Thoracic aorta (tissue), 2 donors: Measurements from ENCODE around the gene NNMT. TPM values are rescaled to one million over a fixed set of nuclear protein-coding genes. Genes with fewer than 3 reads are reported as not detected.
A peak's percentile ranks its signal among the peaks of the same experiment; 100 is the strongest.

Experiments
- ATAC-seq: fragments of 150-250 bp; one replicate; pipeline ENCODE4 v1.8.0; 2017; ENCODE audit warnings: low read depth; ENCODE audit not compliant: insufficient number of reproducible peaks, low FRiP score
- DNase-seq: peaks from one replicate; pipeline ENCODE4 v3.0.0-alpha.2; 2020; ENCODE audit warnings: low spot score
- H3K27ac ChIP-seq, 2 donors: fragments of 200-600 bp; sonication (generic); 1 replicate in 1 of 2; 2 replicates in 1 of 2; pipeline ENCODE4 v1.5.1; 2016; ENCODE audit warnings: mild to moderate bottlenecking in 2 of 2, moderate library complexity in 2 of 2
- H3K27me3 ChIP-seq: fragments of 200-600 bp; sonication (generic); replicated peaks from 2 replicates; pipeline ENCODE4 v1.6.0; 2016; ENCODE audit warnings: mild to moderate bottlenecking; ENCODE audit not compliant: insufficient read depth
- H3K36me3 ChIP-seq: fragments of 200-600 bp; sonication (generic); one replicate; pipeline ENCODE4 v1.5.1; 2016
- H3K4me1 ChIP-seq, 2 donors: fragments of 200-600 bp; sonication (generic); 1 replicate in 1 of 2; 2 replicates in 1 of 2; pipeline versions ENCODE4 v1.5.1 to v1.6.0; 2016; ENCODE audit warnings: low read depth in 2 of 2, mild to moderate bottlenecking in 1 of 2; ENCODE audit not compliant: control insufficient read depth in 1 of 2
- H3K4me3 ChIP-seq: fragments of 200-600 bp; sonication (generic); 2 replicates; pipeline ENCODE4 v1.5.1; 2016; ENCODE audit warnings: mild to moderate bottlenecking
- H3K9me3 ChIP-seq: fragments of 200-600 bp; sonication (generic); 2 replicates; pipeline ENCODE4 v1.5.1; 2016
- CTCF ChIP-seq: fragments of 200-600 bp; sonication (generic); IDR thresholded peaks from one replicate; pipeline ENCODE4 v1.5.1; 2019; ENCODE audit warnings: antibody characterized with exemption
- total RNA-seq, 2 donors: library from RNA; depleted of rRNA; stranded (reverse); fragments of >200 nt; gene quantifications; one replicate each; pipeline versions ENCODE4 v1.1.0 to v1.2.3, GENCODE V29; 2016

Gene NNMT
- total RNA-seq, 2 donors from 2014 or later = 583 to 1,213 TPM

GRCh38 chr11:114296605-114297372, 590 bp downstream of the NNMT start:
- peaks cover 24% of the 10 kb centered on the region for H3K36me3 ChIP-seq
- ATAC-seq = peak; percentile 3
- H3K4me1 ChIP-seq = peaks cover 21 to 34% of the 10 kb centered on the region in 2 donors
- H3K27ac ChIP-seq = peak overlapping the region; percentile 94 to 99
- H3K27me3 ChIP-seq = no peaks in the 10 kb centered on the region
- no peak for TF ChIP-seq CTCF
- DNase-seq = no peak
- peak overlapping the region; percentile 81 for H3K4me3 ChIP-seq
- H3K9me3 ChIP-seq = peaks cover 5% of the 10 kb centered on the region

DNA sequence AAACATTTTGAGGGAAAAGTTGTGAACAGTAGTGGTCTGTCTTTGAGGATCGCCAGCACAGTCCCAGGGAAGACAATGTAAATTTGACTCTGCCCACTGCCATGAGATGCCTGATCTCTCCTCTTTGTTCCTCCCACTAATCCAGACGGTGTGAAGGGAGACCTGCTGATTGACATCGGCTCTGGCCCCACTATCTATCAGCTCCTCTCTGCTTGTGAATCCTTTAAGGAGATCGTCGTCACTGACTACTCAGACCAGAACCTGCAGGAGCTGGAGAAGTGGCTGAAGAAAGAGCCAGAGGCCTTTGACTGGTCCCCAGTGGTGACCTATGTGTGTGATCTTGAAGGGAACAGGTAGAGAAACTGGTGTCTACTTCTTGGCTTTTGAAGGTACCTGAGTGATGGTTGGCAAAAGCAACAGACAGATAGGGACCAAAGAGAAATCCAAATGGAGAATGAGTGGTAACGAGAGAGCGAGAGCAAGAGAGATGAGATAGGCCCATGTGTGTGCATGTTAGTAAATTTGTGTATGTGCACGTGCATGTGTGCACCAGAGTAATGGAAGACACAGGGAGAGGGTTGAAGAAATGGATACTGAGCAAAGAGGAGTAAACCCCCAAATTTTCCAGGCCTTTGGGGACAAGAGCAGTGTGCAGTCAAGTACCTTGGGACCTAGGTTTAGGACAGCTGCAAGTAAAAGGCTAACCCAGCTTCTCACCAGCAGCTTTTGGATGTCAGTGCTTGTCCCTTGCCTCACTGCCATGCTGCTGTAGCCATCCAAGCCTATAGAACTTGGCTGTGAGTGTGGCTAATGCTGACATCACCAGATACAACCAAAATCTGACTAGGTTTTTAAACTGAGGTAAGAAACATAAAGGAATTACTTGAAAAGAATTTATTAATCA, 1.9 kb downstream of the NNMT start:
- H3K36me3 ChIP-seq = peaks cover 25% of the 10 kb centered on the region
- H3K27ac ChIP-seq = peak overlapping the region; percentile 94 to 99
- peak overlapping the region; percentile 81 for H3K4me3 ChIP-seq
- no peaks in the 10 kb centered on the region for H3K27me3 ChIP-seq
- TF ChIP-seq CTCF = no peak
- H3K9me3 ChIP-seq = peaks cover 9% of the 10 kb centered on the region
- no peak for ATAC-seq
- no peak for DNase-seq
- peaks cover 10 to 23% of the 10 kb centered on the region in 2 donors for H3K4me1 ChIP-seq

- Histone ChIP-seq H3K27me3 (no peaks in the 10 kb centered on the region), H3K4me1 (peaks cover 12 to 21% of the 10 kb centered on the region in 2 donors), H3K27ac (peak overlapping the region; percentile 94 to 99), H3K36me3 (peaks cover 25% of the 10 kb centered on the region), H3K4me3 (peak overlapping the region; percentile 81), H3K9me3 (peaks cover 9% of the 10 kb centered on the region)
- ATAC-seq (no peak), DNase-seq (no peak)
- no peak for TF ChIP-seq CTCF
Observed at GRCh38 chr11:114298710-114299109, 2.5 kb downstream of the NNMT start.

GRCh38 chr11:114301088-114301487, 4.9 kb downstream of the NNMT start:
- peak overlapping the region; percentile 81 for H3K4me3 ChIP-seq
- H3K36me3 ChIP-seq = peaks cover 25% of the 10 kb centered on the region
- H3K27ac ChIP-seq = peak overlapping the region; percentile 19 to 94

More at GRCh38 chr11:114301088-114301487, 4.9 kb downstream of the NNMT start:
- no peak for TF ChIP-seq CTCF
- Histone ChIP-seq H3K9me3 (peaks cover 9% of the 10 kb centered on the region), H3K27me3 (no peaks in the 10 kb centered on the region), H3K4me1 (peaks cover 12 to 21% of the 10 kb centered on the region in 2 donors)
- ATAC-seq (no peak), DNase-seq (no peak)
